ENCODE results near the gene ST8SIA4.

ST8SIA4 gene, protein sequence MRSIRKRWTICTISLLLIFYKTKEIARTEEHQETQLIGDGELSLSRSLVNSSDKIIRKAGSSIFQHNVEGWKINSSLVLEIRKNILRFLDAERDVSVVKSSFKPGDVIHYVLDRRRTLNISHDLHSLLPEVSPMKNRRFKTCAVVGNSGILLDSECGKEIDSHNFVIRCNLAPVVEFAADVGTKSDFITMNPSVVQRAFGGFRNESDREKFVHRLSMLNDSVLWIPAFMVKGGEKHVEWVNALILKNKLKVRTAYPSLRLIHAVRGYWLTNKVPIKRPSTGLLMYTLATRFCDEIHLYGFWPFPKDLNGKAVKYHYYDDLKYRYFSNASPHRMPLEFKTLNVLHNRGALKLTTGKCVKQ

DNA sequence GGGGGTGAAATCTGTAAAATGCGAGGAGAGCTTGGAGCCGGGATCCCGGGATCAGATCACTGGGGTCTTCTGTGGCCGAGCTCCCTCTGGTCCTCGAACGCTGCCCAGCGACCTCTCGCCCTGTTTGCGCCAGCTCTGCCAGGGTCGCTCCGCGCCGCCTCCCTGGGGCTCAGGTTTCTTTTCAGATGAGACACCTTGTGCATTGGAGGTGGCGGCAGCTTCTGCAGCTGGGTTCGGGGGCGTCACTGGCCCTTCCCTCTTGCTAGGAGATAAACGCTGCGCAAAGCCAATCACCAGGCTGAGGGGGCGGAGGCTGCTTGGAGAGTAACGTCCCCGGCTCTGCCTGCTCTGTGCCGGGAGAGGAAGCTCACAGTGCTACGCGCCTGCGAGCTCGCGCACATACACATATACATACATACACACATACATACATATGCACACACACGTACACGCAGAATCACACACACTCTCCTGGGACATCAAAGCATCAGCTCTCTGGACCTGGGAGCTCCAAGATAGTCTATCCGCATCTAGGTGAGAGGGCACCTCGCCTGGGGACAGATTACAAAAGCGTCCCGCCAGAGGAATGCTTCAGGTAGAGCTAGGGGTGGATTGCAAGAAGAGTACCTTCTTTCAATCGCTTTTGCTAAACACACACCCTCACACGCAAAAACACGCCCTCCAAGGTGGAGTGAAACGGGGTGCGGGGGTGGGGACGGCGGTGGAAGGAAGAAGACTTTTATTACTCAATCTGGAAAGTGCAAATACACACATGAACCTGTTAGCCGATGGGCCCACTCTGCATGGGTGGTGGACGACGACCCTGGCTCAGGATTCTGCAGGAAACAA is at the start of gene ST8SIA4:
TSS of gene ST8SIA4 (minus strand) at position 244 of the 849 bp plus-strand sequence. CDS start 327 bp downstream, outside the sequence.
- H3K4me1 ChIP-seq (ENCODE audit: control insufficient read depth in 1 of 2, insufficient read depth in 2 of 2, low read length in 2 of 2), result peaks cover 0 to 6% of the 10 kb centered on the region in 2 donors
- H3K9ac ChIP-seq (ENCODE audit: low read depth in 1 of 2, low read length in 2 of 2), result peak within 1 kb of the TSS; percentile 33 to 70

DNA sequence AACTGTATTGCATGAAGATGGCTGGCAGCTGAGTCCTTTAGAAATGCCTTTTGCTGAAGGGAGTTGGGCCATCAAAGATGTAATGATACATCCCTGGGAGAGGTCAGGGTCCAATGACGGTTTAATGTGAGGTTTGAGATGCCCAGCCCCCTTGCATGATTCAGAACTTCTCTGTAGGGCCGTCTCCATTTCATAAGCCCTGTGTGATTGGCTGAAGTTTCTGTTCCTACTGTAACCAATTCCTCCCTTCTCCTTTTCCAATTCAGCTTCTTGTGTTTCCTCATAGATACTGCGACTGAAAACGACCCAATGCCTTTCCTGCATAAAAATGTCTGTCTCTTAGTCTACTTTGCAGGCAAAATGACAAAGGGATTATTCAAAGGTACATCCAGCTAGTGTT is 47.9 kb upstream of the ST8SIA4 start:
- Histone ChIP-seq H3K36me3 (ENCODE audit: control insufficient read depth in 1 of 2, insufficient read depth in 2 of 2, low read length in 2 of 2) (no peaks in the 10 kb centered on the region), H3K4me1 (ENCODE audit: control insufficient read depth in 1 of 2, insufficient read depth in 2 of 2, low read length in 2 of 2) (no peaks in the 10 kb centered on the region), H3K27ac (ENCODE audit: low read depth, low read length) (no peak overlapping the region), H3K4me3 (ENCODE audit: low read depth in 1 of 2, low read length in 2 of 2) (no peak overlapping the region), H3K9me3 (ENCODE audit: control insufficient read depth in 1 of 2, low read length in 2 of 2) (peaks cover 0 to 5% of the 10 kb centered on the region in 2 donors), H3K9ac (ENCODE audit: low read depth in 1 of 2, low read length in 2 of 2) (no peak overlapping the region), H3K27me3 (ENCODE audit: control insufficient read depth in 1 of 2, insufficient read depth in 2 of 2, low read length in 2 of 2) (no peaks in the 10 kb centered on the region)

More for the DNA sequence above, at the start of gene ST8SIA4:
- Histone ChIP-seq H3K27me3 (ENCODE audit: control insufficient read depth in 1 of 2, insufficient read depth in 2 of 2, low read length in 2 of 2) (peaks cover 0 to 6% of the 10 kb centered on the region in 2 donors), H3K36me3 (ENCODE audit: control insufficient read depth in 1 of 2, insufficient read depth in 2 of 2, low read length in 2 of 2) (no peaks in the 10 kb centered on the region), H3K9me3 (ENCODE audit: control insufficient read depth in 1 of 2, low read length in 2 of 2) (no peaks in the 10 kb centered on the region), H3K4me3 (ENCODE audit: low read depth in 1 of 2, low read length in 2 of 2) (peak within 1 kb of the TSS; percentile 55 to 82), H3K27ac (ENCODE audit: low read depth, low read length) (peak within 1 kb of the TSS; percentile 73)

- Histone ChIP-seq H3K4me3 (ENCODE audit: low read depth in 1 of 2, low read length in 2 of 2) (no peak overlapping the region), H3K4me1 (ENCODE audit: control insufficient read depth in 1 of 2, insufficient read depth in 2 of 2, low read length in 2 of 2) (no peaks in the 10 kb centered on the region), H3K27me3 (ENCODE audit: control insufficient read depth in 1 of 2, insufficient read depth in 2 of 2, low read length in 2 of 2) (no peaks in the 10 kb centered on the region), H3K9ac (ENCODE audit: low read depth in 1 of 2, low read length in 2 of 2) (no peak overlapping the region), H3K36me3 (ENCODE audit: control insufficient read depth in 1 of 2, insufficient read depth in 2 of 2, low read length in 2 of 2) (no peaks in the 10 kb centered on the region), H3K27ac (ENCODE audit: low read depth, low read length) (no peak overlapping the region), H3K9me3 (ENCODE audit: control insufficient read depth in 1 of 2, low read length in 2 of 2) (no peaks in the 10 kb centered on the region)
Observed at GRCh38 chr5:100913298-100913697, 10.2 kb upstream of the ST8SIA4 start.

- H3K9me3 ChIP-seq (ENCODE audit: control insufficient read depth in 1 of 2, low read length in 2 of 2), result no peaks in the 10 kb centered on the region
- no peak overlapping the region for H3K4me3 ChIP-seq (ENCODE audit: low read depth in 1 of 2, low read length in 2 of 2)
Observed at GRCh38 chr5:100909034-100909433, 6.0 kb upstream of the ST8SIA4 start.

GRCh38 chr5:100905259-100905914 is 2.3 kb upstream of the ST8SIA4 start:
- H3K4me3 ChIP-seq (ENCODE audit: low read depth in 1 of 2, low read length in 2 of 2), result peak overlapping the region; percentile 55 to 82

More at GRCh38 chr5:100909034-100909433, 6.0 kb upstream of the ST8SIA4 start:
- H3K27me3 ChIP-seq (ENCODE audit: control insufficient read depth in 1 of 2, insufficient read depth in 2 of 2, low read length in 2 of 2), result no peaks in the 10 kb centered on the region
- H3K9ac ChIP-seq (ENCODE audit: low read depth in 1 of 2, low read length in 2 of 2), result no peak overlapping the region
- no peak overlapping the region for H3K27ac ChIP-seq (ENCODE audit: low read depth, low read length)
- H3K36me3 ChIP-seq (ENCODE audit: control insufficient read depth in 1 of 2, insufficient read depth in 2 of 2, low read length in 2 of 2), result no peaks in the 10 kb centered on the region
- H3K4me1 ChIP-seq (ENCODE audit: control insufficient read depth in 1 of 2, insufficient read depth in 2 of 2, low read length in 2 of 2), result no peaks in the 10 kb centered on the region

GRCh38 chr5:100904259-100904861 is 1.3 kb upstream of the ST8SIA4 start:
- Histone ChIP-seq H3K9me3 (ENCODE audit: control insufficient read depth in 1 of 2, low read length in 2 of 2) (no peaks in the 10 kb centered on the region), H3K4me1 (ENCODE audit: control insufficient read depth in 1 of 2, insufficient read depth in 2 of 2, low read length in 2 of 2) (peaks cover 0 to 6% of the 10 kb centered on the region in 2 donors), H3K27ac (ENCODE audit: low read depth, low read length) (no peak overlapping the region), H3K4me3 (ENCODE audit: low read depth in 1 of 2, low read length in 2 of 2) (peak overlapping the region; percentile 55 to 82), H3K27me3 (ENCODE audit: control insufficient read depth in 1 of 2, insufficient read depth in 2 of 2, low read length in 2 of 2) (peaks cover 0 to 6% of the 10 kb centered on the region in 2 donors), H3K9ac (ENCODE audit: low read depth in 1 of 2, low read length in 2 of 2) (peak overlapping the region; percentile 29 to 70), H3K36me3 (ENCODE audit: control insufficient read depth in 1 of 2, insufficient read depth in 2 of 2, low read length in 2 of 2) (no peaks in the 10 kb centered on the region)

More at GRCh38 chr5:100905259-100905914, 2.3 kb upstream of the ST8SIA4 start:
- Histone ChIP-seq H3K9me3 (ENCODE audit: control insufficient read depth in 1 of 2, low read length in 2 of 2) (no peaks in the 10 kb centered on the region), H3K36me3 (ENCODE audit: control insufficient read depth in 1 of 2, insufficient read depth in 2 of 2, low read length in 2 of 2) (no peaks in the 10 kb centered on the region), H3K27me3 (ENCODE audit: control insufficient read depth in 1 of 2, insufficient read depth in 2 of 2, low read length in 2 of 2) (peaks cover 0 to 6% of the 10 kb centered on the region in 2 donors), H3K9ac (ENCODE audit: low read depth in 1 of 2, low read length in 2 of 2) (peak overlapping the region in 1 of 2 donors; percentile 1), H3K27ac (ENCODE audit: low read depth, low read length) (no peak overlapping the region), H3K4me1 (ENCODE audit: control insufficient read depth in 1 of 2, insufficient read depth in 2 of 2, low read length in 2 of 2) (no peaks in the 10 kb centered on the region)

GRCh38 chr5:100902440-100903038 is 543 bp downstream of the ST8SIA4 start:
- Histone ChIP-seq H3K4me3 (ENCODE audit: low read depth in 1 of 2, low read length in 2 of 2) (peak overlapping the region; percentile 55 to 82), H3K4me1 (ENCODE audit: control insufficient read depth in 1 of 2, insufficient read depth in 2 of 2, low read length in 2 of 2) (peaks cover 0 to 6% of the 10 kb centered on the region in 2 donors), H3K9ac (ENCODE audit: low read depth in 1 of 2, low read length in 2 of 2) (peak overlapping the region; percentile 33 to 70), H3K27ac (ENCODE audit: low read depth, low read length) (peak overlapping the region; percentile 73), H3K9me3 (ENCODE audit: control insufficient read depth in 1 of 2, low read length in 2 of 2) (no peaks in the 10 kb centered on the region), H3K36me3 (ENCODE audit: control insufficient read depth in 1 of 2, insufficient read depth in 2 of 2, low read length in 2 of 2) (no peaks in the 10 kb centered on the region), H3K27me3 (ENCODE audit: control insufficient read depth in 1 of 2, insufficient read depth in 2 of 2, low read length in 2 of 2) (peaks cover 0 to 6% of the 10 kb centered on the region in 2 donors)

DNA sequence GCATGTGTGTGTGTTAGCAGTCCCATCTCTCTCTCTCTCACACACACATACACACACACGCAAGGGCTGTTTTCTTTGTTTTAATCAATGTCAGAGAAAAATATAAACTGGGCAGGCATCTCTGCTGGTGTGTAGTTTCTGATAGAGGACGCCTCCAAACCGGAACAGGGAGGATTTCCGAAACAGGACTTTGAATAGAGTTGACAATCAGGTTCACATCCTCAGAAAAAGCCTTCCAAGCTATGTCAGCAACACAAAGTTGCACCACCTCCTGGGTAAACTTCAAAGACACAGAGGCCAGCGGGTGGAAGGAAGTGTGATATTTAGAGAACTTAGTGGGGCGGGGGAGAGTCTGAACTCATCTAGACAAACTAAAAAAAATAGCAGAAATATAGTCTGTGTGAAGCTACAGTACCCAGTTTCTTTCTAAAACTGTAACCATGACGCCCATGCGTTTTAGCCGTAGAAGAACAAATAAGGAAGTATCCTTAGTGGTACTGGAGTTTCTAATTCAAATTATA is 1.2 kb downstream of the ST8SIA4 start:
- Histone ChIP-seq H3K9me3 (ENCODE audit: control insufficient read depth in 1 of 2, low read length in 2 of 2) (no peaks in the 10 kb centered on the region), H3K36me3 (ENCODE audit: control insufficient read depth in 1 of 2, insufficient read depth in 2 of 2, low read length in 2 of 2) (no peaks in the 10 kb centered on the region), H3K27me3 (ENCODE audit: control insufficient read depth in 1 of 2, insufficient read depth in 2 of 2, low read length in 2 of 2) (peaks cover 0 to 6% of the 10 kb centered on the region in 2 donors), H3K4me1 (ENCODE audit: control insufficient read depth in 1 of 2, insufficient read depth in 2 of 2, low read length in 2 of 2) (peaks cover 0 to 6% of the 10 kb centered on the region in 2 donors), H3K4me3 (ENCODE audit: low read depth in 1 of 2, low read length in 2 of 2) (peak overlapping the region; percentile 55 to 82), H3K9ac (ENCODE audit: low read depth in 1 of 2, low read length in 2 of 2) (peak overlapping the region; percentile 60 to 68), H3K27ac (ENCODE audit: low read depth, low read length) (peak overlapping the region; percentile 83)
